AG09309 (cell line): ENCODE results near the gene ERCC5.

ENCODE experiments used
- DNase-seq: peaks from one replicate; pipeline ENCODE4 v3.0.0-alpha.2; 2010; ENCODE audit warnings: low read depth
- H3K4me3 ChIP-seq: 2 replicates; pipeline ENCODE4 v1.5.1; 2011; ENCODE audit warnings: mild to moderate bottlenecking, low read depth, low read length, moderate library complexity; ENCODE audit not compliant: control insufficient read depth
- TF ChIP-seq, protein P1 (sequence below): IDR thresholded peaks from 2 replicates; pipeline ENCODE4 v1.5.1; 2011; ENCODE audit warnings: mild to moderate bottlenecking, low read depth, low read length, inconsistent platforms; ENCODE audit not compliant: insufficient read depth, control insufficient read depth; ENCODE audit errors: missing control alignments

ERCC5 gene

DNA sequence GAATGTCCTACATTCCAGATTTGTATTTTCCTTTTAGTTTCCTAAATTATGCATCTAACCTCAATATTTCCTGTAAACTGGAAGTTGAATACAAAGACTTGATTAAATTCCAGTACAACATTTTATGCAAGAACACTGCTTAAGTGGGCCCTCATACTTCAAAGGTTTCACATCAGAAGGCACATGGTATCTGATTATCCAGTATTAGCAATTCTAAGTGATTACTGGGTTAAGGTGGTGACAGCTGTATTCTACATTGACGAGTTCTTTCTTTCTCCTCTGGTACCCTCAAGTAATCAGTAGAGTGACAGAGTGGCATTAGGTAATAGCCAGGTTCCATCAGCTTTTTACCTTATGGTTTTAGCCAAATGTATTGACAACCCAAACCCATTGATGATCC lies 28.6 kb upstream of the ERCC5 start:
- no peak overlapping the region for H3K4me3 ChIP-seq
- TF ChIP-seq, protein P1, sequence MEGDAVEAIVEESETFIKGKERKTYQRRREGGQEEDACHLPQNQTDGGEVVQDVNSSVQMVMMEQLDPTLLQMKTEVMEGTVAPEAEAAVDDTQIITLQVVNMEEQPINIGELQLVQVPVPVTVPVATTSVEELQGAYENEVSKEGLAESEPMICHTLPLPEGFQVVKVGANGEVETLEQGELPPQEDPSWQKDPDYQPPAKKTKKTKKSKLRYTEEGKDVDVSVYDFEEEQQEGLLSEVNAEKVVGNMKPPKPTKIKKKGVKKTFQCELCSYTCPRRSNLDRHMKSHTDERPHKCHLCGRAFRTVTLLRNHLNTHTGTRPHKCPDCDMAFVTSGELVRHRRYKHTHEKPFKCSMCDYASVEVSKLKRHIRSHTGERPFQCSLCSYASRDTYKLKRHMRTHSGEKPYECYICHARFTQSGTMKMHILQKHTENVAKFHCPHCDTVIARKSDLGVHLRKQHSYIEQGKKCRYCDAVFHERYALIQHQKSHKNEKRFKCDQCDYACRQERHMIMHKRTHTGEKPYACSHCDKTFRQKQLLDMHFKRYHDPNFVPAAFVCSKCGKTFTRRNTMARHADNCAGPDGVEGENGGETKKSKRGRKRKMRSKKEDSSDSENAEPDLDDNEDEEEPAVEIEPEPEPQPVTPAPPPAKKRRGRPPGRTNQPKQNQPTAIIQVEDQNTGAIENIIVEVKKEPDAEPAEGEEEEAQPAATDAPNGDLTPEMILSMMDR = no peak
- DNase-seq = no peak

DNA sequence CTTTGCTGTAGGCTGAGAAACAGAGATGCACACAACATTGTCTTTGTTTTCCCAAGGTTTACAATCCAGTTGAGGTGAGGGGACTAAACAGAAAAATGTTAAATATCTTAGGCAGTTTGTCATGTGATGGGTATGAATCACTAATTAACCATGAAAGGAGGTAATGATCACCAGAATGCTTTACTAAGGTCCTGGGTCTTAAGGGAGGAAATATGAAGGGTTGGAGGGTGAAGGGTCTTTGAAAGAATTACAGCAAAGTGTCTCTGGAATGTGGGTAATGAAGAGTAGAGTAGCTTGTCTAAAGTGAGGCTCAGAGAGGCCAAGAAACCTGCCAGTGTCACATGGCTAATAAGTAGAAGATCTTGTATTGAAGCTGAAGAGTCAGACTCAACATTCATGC lies 27.9 kb upstream of the ERCC5 start:
- DNase-seq = no peak
- H3K4me3 ChIP-seq = no peak overlapping the region
- TF ChIP-seq, protein P1 = no peak

DNA sequence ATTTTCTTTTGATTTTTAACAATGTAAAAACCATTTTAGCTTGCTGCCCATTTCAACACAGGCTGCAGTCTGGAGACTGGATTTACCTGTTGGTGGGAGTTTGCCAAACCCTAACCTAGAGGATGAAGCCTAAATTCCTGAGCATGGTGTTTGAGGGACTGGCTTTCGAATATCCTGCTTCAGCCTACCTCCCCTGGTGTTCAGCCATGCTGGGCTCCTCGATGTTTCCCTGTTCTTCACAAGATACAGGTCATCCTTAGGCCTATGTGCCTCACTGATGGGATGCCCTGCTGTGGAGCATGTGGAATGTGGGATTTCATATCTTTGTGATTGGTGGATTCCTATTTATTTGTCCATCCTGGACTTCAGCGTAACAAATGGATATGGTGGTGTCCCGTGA lies 20.4 kb upstream of the ERCC5 start:
- H3K4me3 ChIP-seq = no peak overlapping the region
- no peak for DNase-seq
- TF ChIP-seq, protein P1 = no peak

DNA sequence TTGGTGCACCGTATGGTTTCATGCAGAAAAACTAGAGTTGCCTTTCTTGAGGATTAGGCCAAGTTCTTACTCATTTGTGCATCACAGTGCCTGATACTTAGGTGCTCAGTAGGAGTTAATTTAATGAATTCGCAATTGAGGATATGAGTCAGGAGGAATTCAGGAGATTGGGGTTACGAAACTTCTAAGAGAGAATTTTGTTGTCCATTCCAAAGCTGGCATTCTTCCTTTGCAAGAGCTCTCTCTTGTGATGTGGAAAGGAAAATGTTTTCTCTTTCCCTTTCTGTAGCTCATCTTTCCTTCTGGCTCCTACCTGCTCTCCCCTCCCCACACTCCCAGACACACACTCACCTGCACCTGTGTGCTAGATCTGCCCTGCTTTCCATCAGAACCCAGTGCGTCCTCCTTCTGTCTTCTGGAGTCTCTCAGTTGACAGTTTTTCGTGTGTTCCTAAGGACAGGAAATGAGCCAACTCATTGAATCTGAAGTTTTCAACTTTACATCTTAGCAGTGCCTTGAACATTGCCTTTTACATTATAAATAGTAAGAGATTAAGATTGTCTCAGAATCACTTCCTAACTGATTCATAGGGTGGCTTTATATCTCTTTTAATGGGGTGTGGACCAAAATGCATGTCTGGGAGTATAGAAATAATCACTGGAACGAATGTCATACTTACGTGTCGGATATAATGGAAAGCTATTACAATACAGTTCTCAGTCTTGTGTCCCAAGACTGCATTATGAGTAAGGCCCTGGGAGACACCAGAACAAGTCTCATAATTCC lies 19.7 kb upstream of the ERCC5 start:
- peak overlapping the region; percentile 45 for H3K4me3 ChIP-seq
- DNase-seq = peak; percentile 83
- TF ChIP-seq, protein P1 = no peak

DNA sequence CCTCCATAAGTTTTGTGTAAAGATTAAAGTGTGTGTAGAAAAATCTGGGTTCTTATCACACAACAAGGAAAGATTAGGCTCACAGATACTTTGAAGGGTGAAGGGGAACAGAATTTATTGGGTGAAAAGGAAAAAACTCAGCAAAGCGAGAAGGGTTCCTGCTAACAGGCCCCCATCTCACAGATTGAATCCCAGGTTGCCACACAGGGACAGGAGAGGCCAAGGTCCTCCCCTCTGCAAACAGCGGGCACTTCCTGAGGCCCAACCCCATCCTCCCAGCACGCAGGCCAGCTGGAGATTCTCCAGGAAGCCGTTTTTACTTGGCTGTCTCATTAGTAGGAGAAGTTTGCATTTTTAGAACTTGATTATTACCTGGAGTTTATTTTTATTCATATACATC lies 15.2 kb upstream of the ERCC5 start:
- DNase-seq = no peak

DNA sequence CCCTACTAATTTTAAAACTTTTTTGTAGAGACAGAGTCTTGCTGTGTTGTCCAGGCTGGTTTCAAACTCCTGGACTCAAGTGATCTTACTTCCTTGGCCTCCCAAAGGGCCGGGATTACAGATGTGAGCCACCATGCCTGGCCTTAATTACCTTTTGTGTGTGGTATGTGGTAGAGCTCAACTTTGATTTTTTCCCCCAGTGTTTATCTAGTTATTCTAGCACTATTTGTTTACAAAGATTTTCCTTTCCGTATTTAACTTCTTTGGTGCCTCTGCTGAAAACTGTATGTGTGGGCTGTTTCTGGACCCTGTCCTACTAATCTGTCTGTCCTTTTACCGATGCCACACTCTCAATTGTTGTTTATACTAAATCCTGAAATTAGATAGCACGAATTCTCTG lies 9.4 kb upstream of the ERCC5 start:
- H3K4me3 ChIP-seq = no peak overlapping the region
- TF ChIP-seq, protein P1 = no peak
- no peak for DNase-seq

More for the DNA sequence above, 15.2 kb upstream of the ERCC5 start:
- TF ChIP-seq, protein P1 = no peak
- H3K4me3 ChIP-seq = no peak overlapping the region
